ENCODE results near the gene STK10. TPM values are rescaled to one million over a fixed set of nuclear protein-coding genes. Genes with fewer than 3 reads are reported as not detected.

The STK10 gene
- total and polyA plus RNA-seq, 2 of the 8 experiments (the other 6 are each of a cell fraction or from before 2014, with no cell fraction given), result 10.5 to 21.4 TPM

- Histone ChIP-seq H2BK5ac (ENCODE audit: low read depth, low read length) (peak overlapping the region; percentile 100), H3K4me1 (replicated peaks in 1 of 4; ENCODE audit: control insufficient read depth in 3 of 4, insufficient read depth in 4 of 4, low read length in 3 of 4) (peaks cover 10 to 29% (median 15%) of the 10 kb centered on the region in 4 experiments), H2AK5ac (ENCODE audit: low read depth, low read length) (peak overlapping the region; percentile 32), H2BK120ac (replicated peaks; ENCODE audit: low read depth, low read length) (peak overlapping the region; percentile 92), H3K4me3 (ENCODE audit: extremely low read depth in 1 of 4, insufficient read depth in 2 of 4, low read depth in 3 of 4, low read length in 4 of 4) (peak overlapping the region; percentile 82 to 99 (median 96)), H3K14ac (ENCODE audit: insufficient read length) (peak overlapping the region; percentile 73), H4K20me1 (replicated peaks in 1 of 2; ENCODE audit: control insufficient read depth in 1 of 2, insufficient read depth in 2 of 2, low read length in 2 of 2) (peaks cover 6 to 8% of the 10 kb centered on the region in 2 experiments), H3K18ac (ENCODE audit: extremely low read depth, low read length) (peak overlapping the region; percentile 90), H2AFZ (ENCODE audit: low read length) (no peak overlapping the region), H3K56ac (replicated peaks; ENCODE audit: insufficient read length, low read depth, low read length) (peak overlapping the region; percentile 90), H3K23ac (ENCODE audit: insufficient read length) (no peak overlapping the region), H4K8ac (ENCODE audit: extremely low read depth, insufficient read depth, low read length) (peak overlapping the region; percentile 94), H2BK15ac (ENCODE audit: low read length) (no peak overlapping the region), H4K91ac (replicated peaks; ENCODE audit: insufficient read length, low read length) (peak overlapping the region; percentile 81), H3K27ac (ENCODE audit: low read depth, low read length) (peak overlapping the region; percentile 98), H3K23me2 (ENCODE audit: low read depth, low read length) (peaks cover 11% of the 10 kb centered on the region), H2BK20ac (ENCODE audit: low read length) (peak overlapping the region; percentile 2; the same call in 1 of the 2 replicates), H2BK12ac (ENCODE audit: low read depth, low read length) (peak overlapping the region; percentile 77; the same call in 1 of the 2 replicates), H3K4me2 (ENCODE audit: insufficient read depth in 1 of 2, low read depth in 2 of 2, low read length in 2 of 2) (peak overlapping the region; percentile 75 to 97), H3K79me2 (ENCODE audit: control insufficient read depth in 1 of 2, insufficient read depth in 2 of 2, low read length in 2 of 2) (peaks cover 31 to 51% of the 10 kb centered on the region in 2 experiments), H4K5ac (ENCODE audit: insufficient read length, low read depth, low read length) (peak overlapping the region; percentile 85), H3K36me3 (ENCODE audit: control insufficient read depth in 2 of 4, insufficient read depth in 4 of 4, low read length in 3 of 4) (no peaks in the 10 kb centered on the region), H3K9me3 (ENCODE audit: insufficient read depth in 2 of 2, low read depth in 1 of 2, low read length in 1 of 2) (no peaks in the 10 kb centered on the region), H3K27me3 (replicated peaks in 1 of 4; ENCODE audit: control insufficient read depth in 3 of 4, extremely low read depth in 1 of 4, insufficient read depth in 3 of 4, low read length in 3 of 4) (no peaks in the 10 kb centered on the region), H3K79me1 (ENCODE audit: low read depth, low read length) (peaks cover 5% of the 10 kb centered on the region; the same call in 1 of the 2 replicates), H3K9ac (replicated peaks in 1 of 4; ENCODE audit: extremely low read depth in 1 of 4, low read depth in 3 of 4, low read length in 3 of 4) (peak overlapping the region; percentile 38 to 96 (median 92)), H3K4ac (replicated peaks; ENCODE audit: insufficient read length, low read depth, low read length) (peak overlapping the region; percentile 84)
- TF ChIP-seq FOSL1 (IDR thresholded peaks at IDR 0.05; ENCODE audit: insufficient read depth, low read depth, low read length) (no peak), POLR2A (IDR thresholded peaks at IDR 0.05; ENCODE audit: control extremely low read depth in 1 of 2, low read depth in 2 of 2, low read length in 2 of 2) (peak in 1 of 2 experiments; percentile 6; a peak in 2 of 3 replicates)
- 19% methylated on average over 37 of the region's 37 CpGs; no CpG with 5 or more reads in 1 of the 2 experiments for WGBS, 2 experiments (ENCODE audit: extremely low coverage in 1 of 2, insufficient coverage in 1 of 2, insufficient read length in 1 of 2, insufficient replicate concordance in 2 of 2, low coverage in 1 of 2, low lambda C conversion rate in 2 of 2, missing lambda C conversion rate in 1 of 2)
- ChIA-PET CTCF (ENCODE audit: partially characterized antibody) (interaction anchor here (0.7 to 6.0 kb wide), 18 partner anchors 12 to 691 kb away, joined by 3 to 40 read pairs (median 4); no protein-coding TSS in a partner anchor), POLR2A (ENCODE audit: partially characterized antibody) (interaction anchor here (0.7 to 6.6 kb wide), 25 partner anchors 11 to 620 kb away, joined by 3 to 66 read pairs (median 5); partner anchors contain the start of gene STK10)
- DNase-seq (ENCODE audit: low read depth in 1 of 2, low spot score in 2 of 2), result no peak
- FAIRE-seq, result no peak
Observed at GRCh38 chr5:172007175-172008110, 180.6 kb downstream of the STK10 start.

Data from H1 (cell line).